ENCODE measurements around the gene FLT3LG. TPM values are rescaled to one million over a fixed set of nuclear protein-coding genes. Genes with fewer than 3 reads are reported as not detected.

The FLT3LG gene
- total RNA-seq, 2 donors from 2014 or later, result 4.7 to 5.6 TPM

DNA sequence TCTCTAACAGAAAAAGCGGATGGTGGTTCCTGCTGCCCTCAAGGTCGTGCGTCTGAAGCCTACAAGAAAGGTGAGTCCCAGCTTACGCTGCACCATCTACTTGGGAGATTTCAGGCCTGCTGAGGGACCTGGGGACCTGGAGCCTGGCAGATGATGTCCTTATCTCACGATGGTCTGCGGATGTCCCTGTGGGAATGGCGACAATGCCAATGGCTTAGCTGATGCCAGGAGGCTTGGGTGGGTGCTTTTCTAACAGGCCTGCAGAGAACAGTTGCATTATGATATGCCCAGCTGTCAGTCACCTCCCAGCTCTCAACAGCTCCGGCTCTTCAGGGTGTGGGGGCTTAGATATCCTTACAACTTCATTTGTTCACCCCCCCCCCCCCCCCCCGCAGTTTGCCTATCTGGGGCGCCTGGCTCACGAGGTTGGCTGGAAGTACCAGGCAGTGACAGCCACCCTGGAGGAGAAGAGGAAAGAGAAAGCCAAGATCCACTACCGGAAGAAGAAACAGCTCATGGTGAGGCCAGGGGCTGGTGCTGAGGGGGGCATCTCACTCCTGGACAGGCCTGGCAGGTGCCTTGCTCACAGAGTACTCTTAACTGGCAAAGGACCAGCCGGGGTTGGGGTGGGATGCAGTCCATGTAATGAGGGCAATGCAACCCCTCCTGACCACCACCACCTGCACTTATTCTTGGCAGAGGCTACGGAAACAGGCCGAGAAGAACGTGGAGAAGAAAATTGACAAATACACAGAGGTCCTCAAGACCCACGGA lies 17.2 kb downstream of the FLT3LG start:
- no peak for ATAC-seq (ENCODE audit: insufficient number of reproducible peaks, low FRiP score, low read depth)
- H3K27ac ChIP-seq, result no peak overlapping the region
- TF ChIP-seq, protein P1, sequence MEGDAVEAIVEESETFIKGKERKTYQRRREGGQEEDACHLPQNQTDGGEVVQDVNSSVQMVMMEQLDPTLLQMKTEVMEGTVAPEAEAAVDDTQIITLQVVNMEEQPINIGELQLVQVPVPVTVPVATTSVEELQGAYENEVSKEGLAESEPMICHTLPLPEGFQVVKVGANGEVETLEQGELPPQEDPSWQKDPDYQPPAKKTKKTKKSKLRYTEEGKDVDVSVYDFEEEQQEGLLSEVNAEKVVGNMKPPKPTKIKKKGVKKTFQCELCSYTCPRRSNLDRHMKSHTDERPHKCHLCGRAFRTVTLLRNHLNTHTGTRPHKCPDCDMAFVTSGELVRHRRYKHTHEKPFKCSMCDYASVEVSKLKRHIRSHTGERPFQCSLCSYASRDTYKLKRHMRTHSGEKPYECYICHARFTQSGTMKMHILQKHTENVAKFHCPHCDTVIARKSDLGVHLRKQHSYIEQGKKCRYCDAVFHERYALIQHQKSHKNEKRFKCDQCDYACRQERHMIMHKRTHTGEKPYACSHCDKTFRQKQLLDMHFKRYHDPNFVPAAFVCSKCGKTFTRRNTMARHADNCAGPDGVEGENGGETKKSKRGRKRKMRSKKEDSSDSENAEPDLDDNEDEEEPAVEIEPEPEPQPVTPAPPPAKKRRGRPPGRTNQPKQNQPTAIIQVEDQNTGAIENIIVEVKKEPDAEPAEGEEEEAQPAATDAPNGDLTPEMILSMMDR (IDR thresholded peaks at IDR 0.05), result no peak

DNA sequence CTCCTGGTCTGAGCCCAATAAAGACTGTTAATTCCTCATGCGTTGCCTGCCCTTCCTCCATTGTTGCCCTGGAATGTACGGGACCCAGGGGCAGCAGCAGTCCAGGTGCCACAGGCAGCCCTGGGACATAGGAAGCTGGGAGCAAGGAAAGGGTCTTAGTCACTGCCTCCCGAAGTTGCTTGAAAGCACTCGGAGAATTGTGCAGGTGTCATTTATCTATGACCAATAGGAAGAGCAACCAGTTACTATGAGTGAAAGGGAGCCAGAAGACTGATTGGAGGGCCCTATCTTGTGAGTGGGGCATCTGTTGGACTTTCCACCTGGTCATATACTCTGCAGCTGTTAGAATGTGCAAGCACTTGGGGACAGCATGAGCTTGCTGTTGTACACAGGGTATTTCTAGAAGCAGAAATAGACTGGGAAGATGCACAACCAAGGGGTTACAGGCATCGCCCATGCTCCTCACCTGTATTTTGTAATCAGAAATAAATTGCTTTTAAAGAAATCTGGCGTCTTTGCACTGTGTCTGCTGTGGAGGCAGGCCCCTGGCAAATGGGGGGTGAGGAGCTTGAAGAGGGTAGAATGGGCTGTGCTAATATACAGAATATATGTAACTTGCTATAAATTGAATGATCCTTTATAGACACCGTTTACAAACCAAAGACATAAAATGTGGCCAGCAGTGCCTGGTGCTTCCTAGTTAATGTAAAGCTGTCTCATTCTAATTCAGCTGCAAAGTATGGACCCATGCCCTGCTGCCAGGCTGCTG lies 18.0 kb downstream of the FLT3LG start:
- peaks cover 35% of the 10 kb centered on the region for H3K36me3 ChIP-seq
- H3K4me3 ChIP-seq, result no peak overlapping the region
- H3K9me3 ChIP-seq, result no peaks in the 10 kb centered on the region
- ATAC-seq (ENCODE audit: insufficient number of reproducible peaks, low FRiP score, low read depth) (no peak), DNase-seq (ENCODE audit: low spot score) (no peak)
- H3K27me3 ChIP-seq (replicated peaks; ENCODE audit: insufficient read depth), result no peaks in the 10 kb centered on the region
- peaks cover 12 to 30% of the 10 kb centered on the region in 2 donors for H3K4me1 ChIP-seq (ENCODE audit: control insufficient read depth in 1 of 2, low read depth in 2 of 2)
- H3K27ac ChIP-seq, result no peak overlapping the region
- TF ChIP-seq, protein P1 (IDR thresholded peaks at IDR 0.05), result no peak

More for the DNA sequence above, 17.2 kb downstream of the FLT3LG start:
- Histone ChIP-seq H3K36me3 (peaks cover 35% of the 10 kb centered on the region), H3K4me1 (ENCODE audit: control insufficient read depth in 1 of 2, low read depth in 2 of 2) (peaks cover 10 to 28% of the 10 kb centered on the region in 2 donors), H3K27me3 (replicated peaks; ENCODE audit: insufficient read depth) (no peaks in the 10 kb centered on the region), H3K4me3 (no peak overlapping the region), H3K9me3 (no peaks in the 10 kb centered on the region)
- no peak for DNase-seq (ENCODE audit: low spot score)

DNA sequence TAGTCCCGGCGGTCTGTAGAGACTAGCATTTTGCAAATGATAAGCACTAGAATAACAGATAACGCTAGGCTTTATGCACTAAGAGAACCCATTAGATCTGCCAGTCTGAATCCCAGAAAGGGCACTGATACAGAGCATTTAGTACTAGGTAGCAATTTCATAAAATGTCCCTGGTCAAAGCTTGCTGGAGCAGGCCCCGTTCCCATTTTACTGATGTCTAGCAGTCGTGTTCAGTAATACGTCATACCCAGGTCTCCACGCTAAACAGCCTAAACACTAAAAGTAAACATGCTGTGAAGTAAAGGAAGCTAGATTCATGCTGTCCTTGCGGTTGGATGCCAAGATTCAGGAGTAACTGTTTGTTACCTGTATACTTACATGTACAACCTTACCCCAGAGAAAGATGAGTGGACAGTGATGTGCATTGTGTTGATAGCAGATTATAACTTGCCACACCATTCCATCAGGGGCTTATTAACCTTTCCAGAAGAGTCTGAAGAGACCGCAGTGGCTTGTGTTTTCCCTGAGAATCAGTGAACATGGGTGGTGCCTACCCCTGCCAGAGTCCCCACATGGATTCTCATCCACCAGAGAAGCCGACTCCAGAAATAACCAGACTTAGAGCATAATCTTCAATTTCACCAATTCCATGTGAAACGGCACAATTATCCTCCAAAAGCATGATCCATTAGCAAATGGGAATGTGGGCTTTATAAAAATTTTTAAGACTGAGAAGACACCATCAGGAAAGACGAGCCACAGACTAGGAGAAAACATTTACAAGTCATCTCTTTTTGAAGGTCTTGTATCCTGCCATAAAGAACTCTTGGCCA lies 18.8 kb downstream of the FLT3LG start:
- peaks cover 42% of the 10 kb centered on the region for H3K36me3 ChIP-seq
- no peak overlapping the region for H3K4me3 ChIP-seq
- TF ChIP-seq, protein P1 (IDR thresholded peaks at IDR 0.05), result no peak
- H3K27ac ChIP-seq, result no peak overlapping the region
- H3K9me3 ChIP-seq, result no peaks in the 10 kb centered on the region
- peaks cover 20 to 38% of the 10 kb centered on the region in 2 donors for H3K4me1 ChIP-seq (ENCODE audit: control insufficient read depth in 1 of 2, low read depth in 2 of 2)
- DNase-seq (ENCODE audit: low spot score), result no peak
- ATAC-seq (ENCODE audit: insufficient number of reproducible peaks, low FRiP score, low read depth), result no peak
- H3K27me3 ChIP-seq (replicated peaks; ENCODE audit: insufficient read depth), result no peaks in the 10 kb centered on the region

DNA sequence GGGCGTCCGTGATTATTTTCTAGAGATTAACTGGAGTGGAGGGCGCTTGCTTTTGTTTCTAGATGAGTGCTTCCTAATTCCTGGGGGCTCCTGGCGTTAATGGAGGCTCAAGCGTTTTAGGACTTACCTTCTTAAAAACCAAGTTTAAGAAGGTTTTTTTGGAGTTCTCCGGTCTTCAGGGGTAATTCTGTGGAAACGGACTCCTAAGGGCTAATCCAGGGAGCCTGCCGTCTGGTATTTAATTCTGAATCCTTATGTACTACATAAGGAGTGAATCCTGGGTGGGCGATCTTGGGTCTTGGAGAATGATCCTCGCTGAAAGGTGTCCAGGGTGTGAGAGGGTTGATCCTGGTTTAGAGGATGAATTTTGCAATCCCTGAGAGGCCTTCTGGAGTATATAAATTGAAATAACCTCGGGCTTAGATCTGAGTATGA lies 22.6 kb downstream of the FLT3LG start:
- Histone ChIP-seq H3K27ac (peak overlapping the region; percentile 93), H3K4me1 (ENCODE audit: control insufficient read depth in 1 of 2, low read depth in 2 of 2) (peaks cover 20 to 44% of the 10 kb centered on the region in 2 donors), H3K36me3 (peaks cover 41% of the 10 kb centered on the region), H3K9me3 (no peaks in the 10 kb centered on the region), H3K27me3 (replicated peaks; ENCODE audit: insufficient read depth) (no peaks in the 10 kb centered on the region), H3K4me3 (peak overlapping the region; percentile 94)
- TF ChIP-seq, protein P1 (IDR thresholded peaks at IDR 0.05), result no peak
- DNase-seq (ENCODE audit: low spot score) (no peak), ATAC-seq (ENCODE audit: insufficient number of reproducible peaks, low FRiP score, low read depth) (no peak)

Measured in thoracic aorta (tissue), 2 donors.